ENCODE results near the gene HELZ2.

DNA sequence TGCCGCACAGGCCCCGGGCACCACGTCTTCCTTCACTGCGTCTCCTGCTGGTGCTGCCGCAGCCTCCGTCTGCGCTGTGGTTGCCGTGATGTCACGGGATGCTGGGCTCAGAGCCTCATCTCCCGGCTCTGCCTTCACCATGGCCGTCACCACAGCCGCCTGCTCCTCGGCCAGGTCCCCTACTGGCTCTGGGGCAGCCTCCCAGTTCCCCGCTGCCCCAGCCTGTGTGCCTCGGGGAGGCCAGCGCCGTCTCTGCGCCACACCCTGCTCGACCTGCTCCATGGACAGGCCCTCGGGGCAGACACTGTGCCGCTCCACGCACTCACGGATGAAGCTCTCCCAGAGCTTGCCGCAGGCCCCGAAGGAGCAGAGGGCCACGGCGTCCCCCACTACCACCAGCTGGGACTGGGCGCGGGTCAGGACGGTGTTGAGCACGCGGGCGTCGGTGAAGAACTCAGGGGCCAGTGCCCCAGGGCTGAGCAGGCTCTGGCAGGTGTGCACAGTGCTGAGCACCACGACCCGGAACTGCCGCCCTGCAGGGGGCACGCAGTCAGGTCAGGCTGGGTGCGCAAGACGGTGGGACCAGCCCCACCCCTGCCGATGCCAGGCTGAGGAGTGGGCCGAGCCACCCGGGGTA, 8.2 kb downstream of the HELZ2 start:
- TF ChIP-seq, protein P1, sequence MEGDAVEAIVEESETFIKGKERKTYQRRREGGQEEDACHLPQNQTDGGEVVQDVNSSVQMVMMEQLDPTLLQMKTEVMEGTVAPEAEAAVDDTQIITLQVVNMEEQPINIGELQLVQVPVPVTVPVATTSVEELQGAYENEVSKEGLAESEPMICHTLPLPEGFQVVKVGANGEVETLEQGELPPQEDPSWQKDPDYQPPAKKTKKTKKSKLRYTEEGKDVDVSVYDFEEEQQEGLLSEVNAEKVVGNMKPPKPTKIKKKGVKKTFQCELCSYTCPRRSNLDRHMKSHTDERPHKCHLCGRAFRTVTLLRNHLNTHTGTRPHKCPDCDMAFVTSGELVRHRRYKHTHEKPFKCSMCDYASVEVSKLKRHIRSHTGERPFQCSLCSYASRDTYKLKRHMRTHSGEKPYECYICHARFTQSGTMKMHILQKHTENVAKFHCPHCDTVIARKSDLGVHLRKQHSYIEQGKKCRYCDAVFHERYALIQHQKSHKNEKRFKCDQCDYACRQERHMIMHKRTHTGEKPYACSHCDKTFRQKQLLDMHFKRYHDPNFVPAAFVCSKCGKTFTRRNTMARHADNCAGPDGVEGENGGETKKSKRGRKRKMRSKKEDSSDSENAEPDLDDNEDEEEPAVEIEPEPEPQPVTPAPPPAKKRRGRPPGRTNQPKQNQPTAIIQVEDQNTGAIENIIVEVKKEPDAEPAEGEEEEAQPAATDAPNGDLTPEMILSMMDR (IDR thresholded peaks at IDR 0.05) = no peak
- no peak for TF ChIP-seq POLR2AphosphoS5 (IDR thresholded peaks at IDR 0.05; ENCODE audit: insufficient read depth in 1 of 2, low read depth in 1 of 2)

Measured in vagina (tissue), 2 donors.